Stimulated activated CD8-positive, alpha-beta memory T cell treated with anti-CD3 and anti-CD28 coated beads, Interleukin-15, amount 100 ng/mL, for 24 hours (primary cell): Measurements from ENCODE around the gene CENPP.

ENCODE experiments used
- DNase-seq: peaks from one replicate; pipeline ENCODE4 v3.0.0-alpha.2; 2020; ENCODE audit warnings: low read depth

CENPP gene

GRCh38 chr9:92325269-92325990, at the start of gene CENPP, which contains the start of gene NOL8:
TSS of gene CENPP (plus strand) at chr9:92325953.
TSS of gene NOL8 (minus strand) at chr9:92325350. CDS start at chr9:92324161, 1,189 bp downstream.
- DNase-seq, result peak; percentile 53

DNA sequence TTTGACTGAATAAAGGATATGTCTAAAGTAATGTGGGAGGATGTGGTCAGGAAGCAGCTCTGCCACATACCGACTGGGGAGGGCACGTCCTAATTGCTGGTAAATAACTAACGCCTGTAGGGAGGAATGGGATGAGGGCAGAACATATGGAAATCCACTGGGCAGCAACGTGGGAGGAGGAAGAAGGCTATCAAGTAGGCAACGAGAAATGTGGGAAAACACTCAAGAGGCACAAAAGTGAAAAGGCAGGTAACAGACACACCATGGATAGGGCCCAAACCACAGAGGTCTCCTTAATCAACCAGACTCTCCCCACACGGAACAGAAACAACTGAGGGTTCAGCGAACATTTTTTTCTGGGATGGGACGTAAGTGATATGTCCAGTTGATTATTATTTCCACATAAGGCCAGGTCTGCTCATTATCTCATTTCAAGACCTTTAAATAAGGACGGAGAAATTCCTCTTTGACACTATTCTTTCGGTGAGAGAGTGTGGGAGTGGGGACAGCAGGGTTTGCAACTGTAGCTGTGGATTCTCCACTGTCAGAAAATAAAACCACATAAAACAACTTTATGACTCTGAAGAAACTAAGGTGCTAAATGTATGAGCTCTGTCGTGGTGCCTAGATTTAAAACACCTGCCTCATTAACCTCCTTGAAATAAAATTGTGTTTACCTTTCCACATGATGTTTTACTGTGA, 49.3 kb upstream of the CENPP start:
- no peak for DNase-seq

- DNase-seq, result no peak
Measured at GRCh38 chr9:92278110-92278509, 47.6 kb upstream of the CENPP start.

DNA sequence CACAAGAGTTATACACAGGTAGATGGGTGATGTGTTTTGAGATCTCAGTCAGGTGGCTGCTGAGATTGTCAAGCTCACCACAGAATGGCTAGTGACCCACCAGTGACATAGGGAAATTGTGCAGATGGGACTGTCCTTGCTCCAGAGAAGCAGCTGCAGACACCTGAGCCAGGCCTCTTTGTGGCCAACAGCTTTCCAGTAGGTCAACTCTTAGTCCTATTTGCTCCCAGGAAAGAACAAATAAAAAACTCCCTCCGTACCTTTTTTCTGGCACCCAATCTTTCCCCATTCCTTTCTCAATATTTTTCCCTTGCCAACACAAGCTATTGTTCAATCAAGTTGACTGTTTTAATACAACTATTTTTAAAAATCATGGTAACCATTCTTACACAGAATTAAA, 46.5 kb upstream of the CENPP start:
- DNase-seq, result no peak

DNA sequence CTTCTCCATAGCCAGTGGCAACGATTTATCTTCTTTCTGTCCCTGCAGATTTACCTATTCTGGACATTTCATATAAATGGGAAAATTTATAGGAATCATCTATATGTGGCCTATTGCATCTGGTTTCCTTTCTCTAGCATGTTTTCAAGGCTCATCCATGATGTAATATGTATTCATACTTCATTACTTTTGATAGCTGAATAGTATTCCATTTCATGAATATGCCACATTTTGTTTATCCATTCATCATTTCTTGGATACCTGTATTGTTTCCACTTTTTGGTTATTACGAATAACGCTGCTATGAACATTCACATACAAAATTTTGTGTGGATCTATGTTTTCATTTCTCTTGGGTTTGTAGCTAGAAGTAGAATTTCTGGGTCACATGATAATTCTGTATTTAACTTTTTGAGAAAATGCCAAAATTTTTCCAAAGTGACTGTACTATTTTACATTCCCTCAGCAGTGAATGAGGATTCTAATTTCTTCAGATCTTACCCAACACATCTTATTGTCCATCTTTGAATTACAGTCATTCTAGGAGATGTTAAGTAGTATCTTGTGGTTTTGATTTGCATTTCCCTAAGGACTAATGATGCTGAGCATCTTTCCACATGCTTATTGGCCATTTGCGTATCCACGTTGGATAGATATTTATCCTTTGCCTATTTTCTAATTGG, 35.9 kb upstream of the CENPP start:
- no peak for DNase-seq

DNA sequence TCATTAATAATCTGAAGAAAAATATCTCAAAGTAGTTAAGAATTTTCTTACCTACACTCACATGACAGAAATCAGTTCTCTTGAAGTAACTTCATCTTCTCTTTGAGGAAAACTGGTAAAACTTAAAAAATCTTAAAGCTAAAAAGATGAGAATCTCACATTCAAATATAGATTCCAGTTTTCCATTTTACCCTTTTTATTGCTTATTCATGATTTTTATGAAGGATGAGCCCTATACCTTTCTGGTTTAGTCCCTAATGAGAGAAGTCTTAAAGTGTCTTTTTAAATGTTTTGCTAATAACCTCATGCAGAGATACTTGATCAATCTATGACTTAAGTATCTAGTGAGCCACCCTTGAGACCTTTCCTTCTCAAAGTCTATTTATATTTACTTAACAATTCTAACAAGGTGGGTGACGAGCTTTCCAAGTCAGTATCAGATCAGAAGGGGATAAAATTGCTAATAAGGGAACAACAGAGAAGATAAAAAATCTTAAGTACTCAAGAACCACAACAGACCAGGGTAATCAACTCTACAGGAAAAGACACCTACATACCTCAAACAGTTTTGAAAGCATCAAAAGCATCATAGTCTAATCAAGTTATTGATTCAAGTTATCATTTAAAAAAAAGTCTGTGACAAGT, 34.8 kb upstream of the CENPP start:
- no peak for DNase-seq

- DNase-seq, result no peak
Measured at GRCh38 chr9:92291577-92291976, 34.2 kb upstream of the CENPP start.

GRCh38 chr9:92292338-92293074, 33.2 kb upstream of the CENPP start:
- DNase-seq, result no peak

- DNase-seq, result no peak
Measured at GRCh38 chr9:92293075-92293354, 32.7 kb upstream of the CENPP start.

DNA sequence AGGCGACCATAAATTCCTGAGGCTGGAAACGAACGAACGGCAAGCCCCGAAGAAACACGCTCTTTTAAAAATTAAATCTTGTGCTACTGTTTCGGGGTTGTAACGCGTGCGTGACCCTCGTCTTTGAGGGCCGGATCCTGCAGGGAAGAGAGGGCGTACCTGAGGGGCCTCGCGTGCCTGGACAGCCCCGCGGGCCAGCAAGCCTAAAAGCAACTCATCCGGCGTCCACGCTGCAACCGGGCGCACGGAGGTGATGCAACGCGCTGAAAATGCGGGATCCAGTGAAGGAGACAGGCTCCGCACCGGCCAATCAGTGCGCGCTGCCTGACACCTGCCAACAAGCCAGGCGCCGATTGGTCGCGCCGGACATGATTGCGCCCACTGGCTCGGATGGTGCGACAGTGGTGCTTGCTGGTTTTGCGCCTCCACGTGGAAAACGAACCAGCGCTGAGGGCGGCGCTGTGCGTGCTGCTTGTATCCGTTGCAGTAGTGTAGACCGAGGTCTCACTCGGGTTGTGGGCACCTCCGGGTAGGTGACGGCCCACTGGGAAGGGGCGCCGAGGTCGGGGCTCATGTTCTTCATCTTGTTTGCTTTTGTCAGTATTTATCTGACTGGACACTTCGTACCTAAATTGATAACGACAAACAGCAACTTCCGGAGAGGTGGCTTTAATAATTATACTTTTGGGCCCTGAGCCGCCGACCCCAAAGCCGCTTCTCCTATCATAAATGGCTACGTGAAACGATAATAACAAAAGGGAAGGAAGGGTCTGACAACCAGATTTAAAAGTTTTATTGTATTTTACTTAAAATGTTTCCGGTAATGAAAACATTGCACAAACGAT, 32.1 kb upstream of the CENPP start, which contains the start of gene IARS1:
Gene IARS1, minus strand, starts transcription at position 246 of the 845 bp plus-strand sequence. CDS start 4,278 bp downstream, outside the sequence.
- DNase-seq, result peak; percentile 100

- no peak for DNase-seq
Measured at GRCh38 chr9:92294297-92294676, 31.5 kb upstream of the CENPP start.

GRCh38 chr9:92295240-92295790, 30.4 kb upstream of the CENPP start:
- DNase-seq, result no peak

DNA sequence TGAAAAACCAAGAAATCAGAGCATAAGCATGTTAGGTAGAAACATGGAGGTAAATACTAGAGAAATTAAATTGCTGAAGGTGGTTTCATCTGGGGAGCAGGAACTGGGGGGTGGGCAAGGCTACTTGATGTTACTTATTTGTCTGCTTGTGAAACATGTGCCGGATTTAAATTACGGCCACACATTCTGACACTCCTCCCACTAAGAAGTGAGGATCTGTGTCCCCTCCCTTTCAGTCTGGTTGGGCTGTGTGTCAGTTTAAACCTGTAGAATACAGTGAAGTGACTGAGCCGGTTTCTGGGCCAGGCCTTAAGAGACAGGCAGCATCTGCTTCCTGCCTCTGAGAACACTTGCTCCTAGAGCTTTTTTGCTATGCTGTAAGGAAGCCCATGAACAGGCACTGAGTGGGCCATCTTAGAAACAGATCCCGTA, 29.9 kb upstream of the CENPP start:
- no peak for DNase-seq

GRCh38 chr9:92297611-92298010, 28.1 kb upstream of the CENPP start:
- DNase-seq, result no peak

- DNase-seq, result no peak
Measured at GRCh38 chr9:92298036-92298435, 27.7 kb upstream of the CENPP start.

GRCh38 chr9:92299116-92299515, 26.6 kb upstream of the CENPP start:
- no peak for DNase-seq

GRCh38 chr9:92300936-92301335, 24.8 kb upstream of the CENPP start:
- no peak for DNase-seq

DNA sequence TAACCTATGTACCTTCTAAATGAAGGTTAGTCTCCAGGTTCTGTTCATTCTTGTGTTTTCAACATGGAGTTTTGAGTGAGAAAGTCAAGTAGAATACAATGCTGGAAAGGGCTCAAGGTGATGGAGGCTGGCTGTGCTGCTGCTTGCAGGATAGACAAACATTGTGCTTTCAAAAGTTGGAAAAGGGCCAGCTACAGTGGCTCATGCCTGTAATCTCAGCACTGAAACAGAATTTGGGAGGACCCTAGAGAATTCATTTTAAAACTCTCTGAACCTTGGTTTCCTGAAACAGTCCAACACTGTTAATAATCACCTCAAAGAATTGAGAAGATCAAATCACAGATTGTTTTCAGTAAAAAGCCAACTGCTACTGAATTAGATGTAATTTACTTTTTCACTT, 16.9 kb upstream of the CENPP start:
- DNase-seq, result no peak

GRCh38 chr9:92310562-92310961, 15.2 kb upstream of the CENPP start:
- DNase-seq, result no peak

GRCh38 chr9:92312887-92313623, 12.7 kb upstream of the CENPP start:
- DNase-seq, result no peak
